Measurements from ENCODE around the gene LGR6.
"Not testable (repeated sequence)": the region's sequence is repeated elsewhere in the genome, so short reads cannot be mapped to it uniquely, and the experiment has no call there.

The LGR6 gene

GRCh38 chr1:202247104-202247503 is 53.5 kb downstream of the LGR6 start:
- DNase-seq, result no peak

- DNase-seq, result no peak
Measured at GRCh38 chr1:202247837-202248795, 54.5 kb downstream of the LGR6 start.

- DNase-seq, result no peak
Measured at GRCh38 chr1:202248861-202249260, 55.3 kb downstream of the LGR6 start.

GRCh38 chr1:202249436-202249835 is 55.8 kb downstream of the LGR6 start:
- no peak for DNase-seq

- no peak for DNase-seq
Measured at GRCh38 chr1:202249846-202250245, 56.2 kb downstream of the LGR6 start.

DNA sequence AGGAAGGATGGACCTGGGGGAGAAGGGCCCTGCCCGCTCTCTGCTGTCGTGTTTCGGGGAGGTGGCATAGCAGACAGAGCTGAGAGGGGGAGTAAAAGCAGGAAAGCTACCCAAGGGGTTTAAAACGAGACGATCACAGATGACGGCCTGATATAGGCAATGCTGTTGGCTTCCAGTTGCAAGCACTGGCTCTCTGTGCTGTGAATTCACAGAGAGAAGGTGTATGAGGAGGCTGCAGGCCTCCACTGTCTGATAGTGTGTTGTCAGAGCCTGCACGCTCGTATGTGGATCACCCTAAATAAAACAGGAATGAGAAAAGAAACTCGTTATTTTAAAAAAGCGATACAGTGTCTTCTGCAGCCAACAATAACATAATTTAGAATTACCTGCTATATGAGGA is 57.4 kb downstream of the LGR6 start:
- DNase-seq, result no peak

- no peak for DNase-seq
Measured at GRCh38 chr1:202251424-202252256, 58.0 kb downstream of the LGR6 start.

DNA sequence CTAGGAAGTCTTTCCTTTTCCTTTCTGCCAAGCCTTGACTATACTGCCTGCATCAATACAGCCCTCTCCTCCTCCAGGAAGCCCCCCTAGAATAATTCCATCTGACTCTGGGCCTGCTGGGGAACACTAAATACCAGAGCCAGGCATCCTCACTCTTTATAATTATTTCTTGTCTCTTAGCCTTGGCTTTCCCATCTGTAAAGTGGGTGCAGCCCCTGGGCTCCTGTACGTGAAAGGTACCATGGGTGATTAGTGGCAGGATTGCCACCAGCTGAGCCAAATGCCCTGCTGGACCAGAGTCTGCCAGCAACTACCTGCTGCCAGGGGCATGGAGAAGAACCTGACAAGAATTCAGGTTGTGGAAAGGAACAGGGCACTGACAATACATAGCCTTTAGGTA is 58.7 kb downstream of the LGR6 start:
- DNase-seq, result no peak

DNA sequence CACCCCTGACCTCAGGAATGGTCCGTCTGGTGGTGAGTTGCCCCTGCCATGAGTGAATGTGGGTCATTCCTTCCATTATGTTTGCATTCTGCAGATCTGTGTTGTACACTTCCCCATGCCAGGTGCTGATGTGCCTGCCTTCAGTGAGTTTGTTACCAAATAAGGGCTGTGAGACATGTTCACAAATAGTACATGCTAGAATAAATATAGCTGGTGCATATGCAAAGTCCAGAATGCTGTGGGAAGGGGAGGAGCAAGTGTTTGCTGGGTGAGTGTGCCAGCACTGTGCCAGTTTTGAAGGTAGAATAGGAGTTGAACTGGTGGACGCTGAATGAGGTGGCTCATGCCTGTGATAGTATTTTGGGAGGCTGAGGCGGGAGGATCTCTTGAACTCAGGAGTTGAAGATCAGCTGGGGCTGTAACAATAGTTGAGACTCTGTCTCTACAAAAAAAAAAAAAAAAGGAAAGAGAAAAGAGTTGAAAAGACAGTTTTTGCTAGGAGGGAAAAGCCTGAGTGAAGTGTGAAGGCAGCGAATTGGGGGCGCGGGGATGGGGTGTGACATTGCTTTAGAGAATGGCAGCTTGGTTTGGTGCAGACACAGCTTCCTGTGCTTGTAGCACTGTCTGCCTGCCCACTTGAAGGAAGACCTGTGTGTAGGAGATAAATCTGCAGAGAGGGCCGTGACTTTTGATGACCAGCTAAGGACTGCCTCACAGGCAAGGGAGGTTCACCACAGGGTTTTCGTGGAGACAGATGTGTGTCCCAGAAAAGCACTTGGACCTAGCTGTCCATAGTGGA is 61.1 kb downstream of the LGR6 start:
- DNase-seq, result no peak

GRCh38 chr1:202255343-202255742 is 61.7 kb downstream of the LGR6 start:
- DNase-seq, result no peak

DNA sequence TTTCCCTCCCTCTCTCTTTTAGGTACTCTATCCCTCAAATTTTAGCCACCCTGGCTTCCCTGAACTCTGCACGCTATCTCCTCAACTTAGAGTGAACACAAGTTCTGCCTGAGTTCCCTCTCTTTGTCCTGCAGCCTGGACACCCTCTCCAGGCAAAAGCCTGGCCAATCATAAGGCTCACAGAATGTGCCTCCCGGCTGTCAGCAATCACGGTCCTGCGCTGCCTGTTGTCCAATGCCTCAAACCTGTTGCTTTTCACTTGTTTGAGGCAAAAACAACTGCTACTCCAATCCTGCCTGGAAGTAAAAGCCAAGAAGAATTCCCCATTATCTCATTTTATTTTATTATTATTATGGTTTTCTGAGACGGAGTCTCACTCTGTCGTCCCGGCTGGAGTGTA is 66.1 kb downstream of the LGR6 start:
- DNase-seq, result no peak

GRCh38 chr1:202261209-202261958 is 67.8 kb downstream of the LGR6 start:
- DNase-seq, result not testable (repeated sequence)

DNA sequence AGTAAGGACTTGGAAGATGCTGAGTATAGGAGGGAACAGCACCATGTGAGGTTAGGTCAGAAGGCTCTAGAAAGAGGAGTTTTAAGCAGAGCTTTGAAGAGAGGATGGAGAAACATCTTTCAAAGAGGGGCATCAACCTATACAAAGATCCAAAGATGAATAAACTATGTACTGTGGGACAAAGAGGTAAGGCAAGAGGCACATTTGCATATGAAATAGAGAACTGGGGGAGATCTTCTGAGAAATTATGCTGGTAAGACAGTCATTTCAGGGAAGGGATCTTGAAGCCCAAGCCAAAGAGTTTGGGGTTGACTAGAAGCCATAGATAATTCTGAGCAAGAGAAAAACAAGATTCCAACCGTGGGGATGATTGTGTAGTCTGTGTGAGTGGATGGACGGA is 70.0 kb downstream of the LGR6 start:
- no peak for DNase-seq

GRCh38 chr1:202264300-202264699 is 70.7 kb downstream of the LGR6 start:
- DNase-seq, result no peak

DNA sequence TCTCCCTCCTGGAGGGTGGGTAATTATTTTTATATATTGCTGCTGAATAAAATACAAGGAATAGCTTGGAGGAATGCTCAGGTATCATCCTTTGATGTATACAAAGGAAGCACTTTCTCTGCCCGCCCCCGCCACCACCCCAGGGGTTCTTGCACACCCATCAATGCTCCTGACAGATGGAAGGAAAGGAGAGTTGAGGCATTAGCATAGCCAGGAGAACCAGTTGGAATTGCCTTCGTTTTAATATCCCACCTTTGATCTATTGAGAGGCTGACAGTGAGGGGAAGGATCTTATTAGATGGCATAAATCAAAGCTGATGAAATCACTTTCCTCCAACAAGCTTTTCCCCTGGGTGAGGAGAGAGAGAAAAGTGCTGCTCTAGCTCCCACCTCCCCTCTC is 71.1 kb downstream of the LGR6 start:
- DNase-seq, result no peak

DNA sequence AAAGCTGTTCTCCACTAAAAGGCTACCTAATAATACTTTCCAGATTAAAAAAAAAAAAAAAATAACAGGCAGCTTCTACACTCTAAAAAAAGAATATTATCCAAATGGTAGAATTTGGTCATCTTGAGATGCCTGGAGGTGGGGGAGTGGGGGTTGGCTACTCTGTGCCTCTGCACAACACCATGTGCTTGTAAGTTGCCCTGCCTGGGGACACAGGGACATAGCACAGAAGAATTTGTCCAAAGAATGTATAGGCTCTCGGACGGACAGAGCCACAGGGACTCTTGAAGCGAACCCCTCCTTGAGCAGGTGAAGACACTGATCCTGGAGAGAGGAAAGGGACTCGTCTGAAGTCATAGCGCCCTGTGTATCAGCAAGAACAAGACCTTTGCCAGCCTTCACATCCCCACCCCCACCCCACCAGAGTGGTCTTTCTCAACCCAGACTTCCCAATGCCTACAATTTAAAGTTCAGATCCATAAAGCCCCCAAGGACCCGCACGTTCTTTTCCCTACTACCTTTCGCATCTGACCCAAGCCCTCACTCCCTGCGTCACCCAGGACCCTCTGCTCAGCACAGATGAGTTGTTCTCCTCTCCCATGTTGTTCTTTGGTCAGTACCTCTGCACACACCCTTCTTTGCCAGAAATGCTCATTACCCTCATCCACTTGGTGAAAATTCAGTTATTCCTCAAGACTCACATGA is 72.6 kb downstream of the LGR6 start:
- DNase-seq, result no peak

GRCh38 chr1:202268032-202268431 is 74.4 kb downstream of the LGR6 start:
- no peak for DNase-seq

DNA sequence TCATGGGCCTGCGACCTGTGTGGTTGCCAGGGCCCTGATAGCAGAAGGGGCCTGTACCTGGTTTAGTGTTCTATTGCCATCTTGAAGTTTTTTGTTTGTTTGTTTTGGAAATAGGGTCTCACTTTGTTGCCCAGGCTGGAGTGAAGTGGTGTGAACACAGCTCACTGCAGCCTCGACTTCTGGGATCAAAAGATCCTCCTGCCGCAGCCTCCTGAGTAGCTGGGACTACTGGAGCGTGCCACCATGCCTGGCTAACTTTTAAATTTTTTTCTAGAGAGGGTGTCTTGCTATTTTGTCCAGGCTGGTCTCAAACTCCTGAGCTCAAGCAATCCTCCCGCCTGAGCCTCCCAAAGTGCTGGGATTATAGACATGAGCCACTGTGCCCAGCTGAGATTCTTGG is 75.2 kb downstream of the LGR6 start:
- no peak for DNase-seq

- no peak for DNase-seq
Measured at GRCh38 chr1:202270871-202271326, 77.3 kb downstream of the LGR6 start.

GRCh38 chr1:202272103-202272845 is 78.7 kb downstream of the LGR6 start:
- DNase-seq, result no peak

DNA sequence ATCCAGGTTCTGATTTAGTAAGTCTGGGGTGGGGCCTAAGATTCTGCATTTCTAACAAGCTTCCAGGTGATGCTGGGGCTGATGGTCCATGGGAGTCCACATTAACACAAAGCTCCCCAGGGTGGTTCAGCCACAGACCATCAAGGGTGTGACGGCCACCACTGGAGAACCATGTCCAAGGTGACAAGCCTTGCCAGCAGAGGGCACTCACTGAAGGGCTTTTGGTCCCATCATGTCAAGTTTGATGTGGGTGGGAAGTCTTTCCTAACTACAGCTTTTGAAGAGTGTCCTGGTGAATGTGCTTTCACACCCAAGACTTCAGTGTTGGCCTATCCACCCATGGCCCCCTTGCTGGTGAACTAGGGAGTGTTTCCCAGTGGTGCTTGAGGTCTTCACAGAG is 81.0 kb downstream of the LGR6 start:
- peak; percentile 60 for DNase-seq

Data from hematopoietic multipotent progenitor cell treated with erythropoietin and hydrocortisone succinate and interleukin-3 and kit ligand, for 8 days (in vitro differentiated cells).